ENCODE data around the gene UBE2R2. TPM values are rescaled to one million over a fixed set of nuclear protein-coding genes. Genes with fewer than 3 reads are reported as not detected.
A peak's percentile ranks its signal among the peaks of the same experiment; 100 is the strongest.

UBE2R2 gene
- total and polyA plus RNA-seq, 7 donors, result 20.3 to 62.9 (median 51.3) TPM

DNA sequence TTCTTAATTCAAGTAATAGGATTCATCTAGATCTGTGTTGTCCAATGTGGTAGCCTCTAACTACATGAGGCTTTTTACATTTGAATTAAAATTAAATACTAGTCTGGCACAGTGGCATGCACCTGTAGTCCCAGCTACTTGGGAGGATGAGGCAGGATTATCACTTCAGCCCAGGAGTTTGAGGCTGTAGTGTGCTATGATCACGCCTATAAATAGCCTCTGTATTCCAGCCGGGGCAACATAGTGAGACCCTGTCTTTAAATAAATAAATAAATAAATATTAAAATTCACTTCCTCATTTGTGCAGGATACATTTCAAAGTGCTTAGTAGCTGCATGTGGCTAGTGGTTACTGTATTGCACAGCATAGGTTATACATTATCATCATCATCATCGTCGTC lies 91.8 kb downstream of the UBE2R2 start:
- Histone ChIP-seq H3K27me3 (ENCODE audit: insufficient read depth in 3 of 3, low read length in 2 of 3) (no peaks in the 10 kb centered on the region), H3K9me3 (no peaks in the 10 kb centered on the region), H3K4me3 (no peak overlapping the region), H3K27ac (no peak overlapping the region), H3K36me3 (ENCODE audit: insufficient read depth in 1 of 2, low read depth in 1 of 2) (peaks cover 0 to 22% of the 10 kb centered on the region in 2 donors), H3K4me1 (peaks cover 4% of the 10 kb centered on the region)
- ATAC-seq, result no peak
- no peak for DNase-seq
- intact Hi-C loops (cut with DNase I), result no loop called here
- 85 to 97% (median 85%) methylated on average over 4 of the region's 4 CpGs for WGBS, 3 donors
- TF ChIP-seq, protein P1, sequence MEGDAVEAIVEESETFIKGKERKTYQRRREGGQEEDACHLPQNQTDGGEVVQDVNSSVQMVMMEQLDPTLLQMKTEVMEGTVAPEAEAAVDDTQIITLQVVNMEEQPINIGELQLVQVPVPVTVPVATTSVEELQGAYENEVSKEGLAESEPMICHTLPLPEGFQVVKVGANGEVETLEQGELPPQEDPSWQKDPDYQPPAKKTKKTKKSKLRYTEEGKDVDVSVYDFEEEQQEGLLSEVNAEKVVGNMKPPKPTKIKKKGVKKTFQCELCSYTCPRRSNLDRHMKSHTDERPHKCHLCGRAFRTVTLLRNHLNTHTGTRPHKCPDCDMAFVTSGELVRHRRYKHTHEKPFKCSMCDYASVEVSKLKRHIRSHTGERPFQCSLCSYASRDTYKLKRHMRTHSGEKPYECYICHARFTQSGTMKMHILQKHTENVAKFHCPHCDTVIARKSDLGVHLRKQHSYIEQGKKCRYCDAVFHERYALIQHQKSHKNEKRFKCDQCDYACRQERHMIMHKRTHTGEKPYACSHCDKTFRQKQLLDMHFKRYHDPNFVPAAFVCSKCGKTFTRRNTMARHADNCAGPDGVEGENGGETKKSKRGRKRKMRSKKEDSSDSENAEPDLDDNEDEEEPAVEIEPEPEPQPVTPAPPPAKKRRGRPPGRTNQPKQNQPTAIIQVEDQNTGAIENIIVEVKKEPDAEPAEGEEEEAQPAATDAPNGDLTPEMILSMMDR (IDR thresholded peaks at IDR 0.05), result no peak

DNA sequence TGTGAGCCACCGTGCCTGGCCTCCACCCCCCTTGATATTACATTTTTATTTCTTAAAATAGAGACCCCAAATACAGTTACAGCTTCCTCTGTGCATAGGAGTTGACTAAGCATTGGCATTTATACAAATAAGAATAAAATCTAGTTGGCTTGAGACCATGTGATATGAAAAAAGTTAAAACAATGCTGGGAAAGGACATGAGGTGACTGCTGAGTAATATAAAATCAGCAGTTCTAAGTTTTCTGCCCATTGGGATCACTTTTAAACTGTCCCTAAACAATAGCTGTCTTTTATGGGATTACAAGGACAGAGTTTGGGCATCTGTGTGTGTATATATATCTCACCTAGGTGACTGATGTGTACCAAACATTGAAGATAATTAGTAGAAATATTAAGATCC lies 96.6 kb downstream of the UBE2R2 start:
- Histone ChIP-seq H3K27me3 (ENCODE audit: insufficient read depth in 3 of 3, low read length in 2 of 3) (no peaks in the 10 kb centered on the region), H3K36me3 (ENCODE audit: insufficient read depth in 1 of 2, low read depth in 1 of 2) (peaks cover 5 to 67% of the 10 kb centered on the region in 2 donors), H3K4me1 (no peaks in the 10 kb centered on the region), H3K9me3 (no peaks in the 10 kb centered on the region), H3K4me3 (no peak overlapping the region), H3K27ac (no peak overlapping the region)
- intact Hi-C loops (cut with DNase I), result no loop called here
- TF ChIP-seq, protein P1 (IDR thresholded peaks at IDR 0.05), result no peak
- ATAC-seq (no peak), DNase-seq (no peak)
- 63 to 67% (median 66%) methylated on average over 1 of the region's 1 CpG for WGBS, 3 donors

DNA sequence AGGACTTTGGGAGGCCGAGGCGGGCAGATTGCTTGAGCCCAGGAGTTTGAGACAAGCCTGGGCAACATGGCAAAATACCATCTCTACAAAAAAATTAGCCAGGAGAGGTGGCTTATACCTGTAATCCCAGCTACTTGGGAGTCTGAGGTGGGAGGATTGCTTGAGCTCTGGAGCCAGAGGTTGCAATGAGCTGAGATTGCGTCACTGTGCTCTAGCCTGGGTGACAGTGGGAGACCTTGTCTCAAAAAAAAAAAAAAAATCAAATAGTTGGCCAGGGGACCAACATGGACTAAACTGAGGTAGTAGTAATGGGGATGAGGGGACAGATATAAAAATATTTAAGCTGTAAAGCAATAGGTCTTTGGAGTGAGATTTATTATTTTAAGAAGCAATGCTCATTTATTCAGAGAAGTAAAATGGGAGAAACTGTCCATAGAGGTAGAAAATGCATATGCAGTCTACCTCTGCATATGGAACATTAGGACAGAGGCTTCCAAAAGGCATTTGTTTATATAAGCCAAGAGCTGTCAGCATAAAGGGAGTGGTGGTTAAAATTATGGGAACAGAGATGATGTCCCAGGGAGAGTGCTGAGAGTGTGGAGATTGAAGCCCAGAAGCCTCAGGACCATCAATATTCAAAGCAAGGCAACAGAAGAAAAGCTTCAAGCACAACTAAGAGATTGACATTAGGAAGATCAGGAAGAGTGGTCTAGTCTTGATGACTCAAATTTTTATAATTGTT lies 98.1 kb downstream of the UBE2R2 start:
- Histone ChIP-seq H3K4me3 (no peak overlapping the region), H3K27me3 (ENCODE audit: insufficient read depth in 3 of 3, low read length in 2 of 3) (no peaks in the 10 kb centered on the region), H3K27ac (no peak overlapping the region), H3K36me3 (ENCODE audit: insufficient read depth in 1 of 2, low read depth in 1 of 2) (peaks cover 5 to 82% of the 10 kb centered on the region in 2 donors), H3K4me1 (no peaks in the 10 kb centered on the region), H3K9me3 (no peaks in the 10 kb centered on the region)
- ATAC-seq (no peak), DNase-seq (no peak)
- TF ChIP-seq, protein P1 (IDR thresholded peaks at IDR 0.05), result no peak
- intact Hi-C loops (cut with DNase I), result no loop called here
- WGBS, 3 donors, result 75 to 100% (median 90%) methylated on average over 3 of the region's 3 CpGs

DNA sequence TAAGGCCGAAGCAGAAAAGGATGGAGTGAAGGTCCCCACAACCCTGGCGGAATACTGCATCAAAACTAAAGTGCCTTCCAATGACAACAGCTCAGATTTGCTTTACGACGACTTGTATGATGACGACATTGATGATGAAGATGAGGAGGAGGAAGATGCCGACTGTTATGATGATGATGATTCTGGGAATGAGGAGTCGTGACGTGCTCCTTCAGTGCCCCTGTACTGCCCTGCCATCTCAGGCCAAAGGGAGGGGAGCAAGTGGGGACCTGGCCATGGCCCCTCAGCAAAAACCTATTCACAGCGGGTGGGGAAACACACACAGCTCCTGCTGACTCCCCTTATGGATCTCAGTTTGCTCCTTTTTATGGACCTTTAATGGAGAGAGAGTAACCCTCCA lies 100.1 kb downstream of the UBE2R2 start:
- TF ChIP-seq, protein P1 (IDR thresholded peaks at IDR 0.05), result no peak
- 90 to 93% (median 93%) methylated on average over 9 of the region's 9 CpGs for WGBS, 3 donors
- Histone ChIP-seq H3K9me3 (no peaks in the 10 kb centered on the region), H3K27me3 (ENCODE audit: insufficient read depth in 3 of 3, low read length in 2 of 3) (no peaks in the 10 kb centered on the region), H3K36me3 (ENCODE audit: insufficient read depth in 1 of 2, low read depth in 1 of 2) (peaks cover 5 to 97% of the 10 kb centered on the region in 2 donors), H3K4me1 (no peaks in the 10 kb centered on the region), H3K27ac (peak overlapping the region; percentile 23), H3K4me3 (no peak overlapping the region)
- intact Hi-C loops (cut with DNase I), result no loop called here
- no peak for DNase-seq
- ATAC-seq, result no peak

All from psoas muscle (tissue), 8 donors.